Activated CD4-positive, alpha-beta memory T cell treated with anti-CD3 and anti-CD28 coated beads, Interleukin-2, amount 10 ng/mL, durations not matched to agents 7 days and 5 days (primary cell): ENCODE measurements around the gene ZBTB20. TPM values are rescaled to one million over a fixed set of nuclear protein-coding genes. Genes with fewer than 3 reads are reported as not detected.

ENCODE experiments used
- CTCF ChIA-PET: fragments of 350-600 bp; sonication (Branson Sonifier 250); formaldehyde crosslinking; loops from one replicate; lab custom pipeline; 2021; ENCODE audit warnings: antibody characterized with exemption, inconsistent platforms; lab: Charles Lee
- POLR2A ChIA-PET: fragments of 350-600 bp; sonication (Branson Sonifier 250); formaldehyde crosslinking; loops from one replicate; lab custom pipeline; 2021; ENCODE audit warnings: antibody characterized with exemption; lab: Charles Lee
- DNase-seq: peaks from one replicate; pipeline ENCODE4 v3.0.0-alpha.2; 2020
- H3K27ac Mint-ChIP-seq: one replicate; pipeline ENCODE4 v1.8.0; 2021; ENCODE audit warnings: mild to moderate bottlenecking, mixed read lengths
- H3K27me3 Mint-ChIP-seq: one replicate; pipeline ENCODE4 v1.8.0; 2021; ENCODE audit warnings: mixed read lengths
- H3K36me3 Mint-ChIP-seq: one replicate; pipeline ENCODE4 v1.8.0; 2021; ENCODE audit warnings: low read depth, mixed read lengths
- H3K4me1 Mint-ChIP-seq: one replicate; pipeline ENCODE4 v1.8.0; 2021; ENCODE audit warnings: mixed read lengths
- H3K4me3 Mint-ChIP-seq: one replicate; pipeline ENCODE4 v1.8.0; 2021; ENCODE audit warnings: mild to moderate bottlenecking, mixed read lengths
- H3K9me3 Mint-ChIP-seq: one replicate; pipeline ENCODE4 v1.8.0; 2021; ENCODE audit warnings: mixed read lengths
- total RNA-seq, 2 experiments: library from RNA; stranded (reverse); gene quantifications; one replicate each; pipeline ENCODE4 v1.2.3, GENCODE V29; 2021

The ZBTB20 gene
- total RNA-seq, 2 experiments from 2014 or later, result 6.3 to 8.6 TPM

- ChIA-PET CTCF (no interaction called here), POLR2A (no interaction called here)
- no peaks in the 10 kb centered on the region for H3K9me3 Mint-ChIP-seq
- H3K36me3 Mint-ChIP-seq, result no peaks in the 10 kb centered on the region
- no peak overlapping the region for H3K4me3 Mint-ChIP-seq
- H3K27me3 Mint-ChIP-seq, result no peaks in the 10 kb centered on the region
- H3K27ac Mint-ChIP-seq, result no peak overlapping the region
- DNase-seq, result no peak
- peaks cover 19% of the 10 kb centered on the region for H3K4me1 Mint-ChIP-seq
These were observed 425.2 kb downstream of the ZBTB20 start for GRCh38 chr3:114721864-114722263.

- CTCF ChIA-PET, result no interaction called here
- no peaks in the 10 kb centered on the region for H3K36me3 Mint-ChIP-seq
- no peaks in the 10 kb centered on the region for H3K27me3 Mint-ChIP-seq
- POLR2A ChIA-PET, result no interaction called here
- H3K9me3 Mint-ChIP-seq, result no peaks in the 10 kb centered on the region
- H3K4me1 Mint-ChIP-seq, result peaks cover 21% of the 10 kb centered on the region
- H3K27ac Mint-ChIP-seq, result no peak overlapping the region
- H3K4me3 Mint-ChIP-seq, result no peak overlapping the region
- no peak for DNase-seq
These were observed 425.9 kb downstream of the ZBTB20 start for GRCh38 chr3:114721209-114721608.

- H3K4me1 Mint-ChIP-seq, result peaks cover 21% of the 10 kb centered on the region
- H3K4me3 Mint-ChIP-seq, result no peak overlapping the region
- no peaks in the 10 kb centered on the region for H3K36me3 Mint-ChIP-seq
- ChIA-PET POLR2A (no interaction called here), CTCF (interaction anchor here (0.6 kb wide), 1 partner anchor 8 kb away, joined by 3 read pairs; no protein-coding TSS in a partner anchor)
- H3K27me3 Mint-ChIP-seq, result no peaks in the 10 kb centered on the region
- no peaks in the 10 kb centered on the region for H3K9me3 Mint-ChIP-seq
- DNase-seq, result no peak
- H3K27ac Mint-ChIP-seq, result no peak overlapping the region
These were observed 428.2 kb downstream of the ZBTB20 start for GRCh38 chr3:114718898-114719210.

- no peak for DNase-seq
- CTCF ChIA-PET, result interaction anchor here (0.6 kb wide), 1 partner anchor 7 kb away, joined by 3 read pairs; no protein-coding TSS in a partner anchor
- POLR2A ChIA-PET, result no interaction called here
- peaks cover 21% of the 10 kb centered on the region for H3K4me1 Mint-ChIP-seq
- no peak overlapping the region for H3K27ac Mint-ChIP-seq
- no peaks in the 10 kb centered on the region for H3K36me3 Mint-ChIP-seq
- no peak overlapping the region for H3K4me3 Mint-ChIP-seq
- H3K9me3 Mint-ChIP-seq, result no peaks in the 10 kb centered on the region
- H3K27me3 Mint-ChIP-seq, result no peaks in the 10 kb centered on the region
These were observed 428.8 kb downstream of the ZBTB20 start for GRCh38 chr3:114718071-114718897.

GRCh38 chr3:114716916-114717315 lies 430.2 kb downstream of the ZBTB20 start:
- Mint-ChIP-seq H3K4me3 (no peak overlapping the region), H3K36me3 (no peaks in the 10 kb centered on the region), H3K27ac (no peak overlapping the region), H3K27me3 (no peaks in the 10 kb centered on the region), H3K4me1 (peaks cover 14% of the 10 kb centered on the region), H3K9me3 (no peaks in the 10 kb centered on the region)
- no peak for DNase-seq
- CTCF ChIA-PET, result no interaction called here
- POLR2A ChIA-PET, result no interaction called here

GRCh38 chr3:114716126-114716525 lies 431.0 kb downstream of the ZBTB20 start:
- Mint-ChIP-seq H3K4me3 (no peak overlapping the region), H3K27ac (no peak overlapping the region), H3K36me3 (no peaks in the 10 kb centered on the region), H3K4me1 (peaks cover 6% of the 10 kb centered on the region), H3K27me3 (no peaks in the 10 kb centered on the region), H3K9me3 (no peaks in the 10 kb centered on the region)
- ChIA-PET CTCF (no interaction called here), POLR2A (no interaction called here)
- no peak for DNase-seq

GRCh38 chr3:114714957-114715460 lies 432.1 kb downstream of the ZBTB20 start:
- no peaks in the 10 kb centered on the region for H3K36me3 Mint-ChIP-seq
- no peak overlapping the region for H3K4me3 Mint-ChIP-seq
- ChIA-PET POLR2A (no interaction called here), CTCF (no interaction called here)
- no peaks in the 10 kb centered on the region for H3K27me3 Mint-ChIP-seq
- H3K27ac Mint-ChIP-seq, result no peak overlapping the region
- no peaks in the 10 kb centered on the region for H3K9me3 Mint-ChIP-seq
- no peak for DNase-seq
- peaks cover 1% of the 10 kb centered on the region for H3K4me1 Mint-ChIP-seq

- Mint-ChIP-seq H3K36me3 (no peaks in the 10 kb centered on the region), H3K4me1 (peaks cover 1% of the 10 kb centered on the region), H3K27ac (no peak overlapping the region), H3K4me3 (no peak overlapping the region), H3K27me3 (no peaks in the 10 kb centered on the region), H3K9me3 (no peaks in the 10 kb centered on the region)
- DNase-seq, result no peak
- ChIA-PET CTCF (no interaction called here), POLR2A (no interaction called here)
These were observed 432.9 kb downstream of the ZBTB20 start for GRCh38 chr3:114714237-114714636.

GRCh38 chr3:114712728-114713492 lies 434.2 kb downstream of the ZBTB20 start:
- Mint-ChIP-seq H3K36me3 (no peaks in the 10 kb centered on the region), H3K27me3 (no peaks in the 10 kb centered on the region), H3K4me1 (peaks cover 1% of the 10 kb centered on the region), H3K27ac (no peak overlapping the region), H3K9me3 (no peaks in the 10 kb centered on the region), H3K4me3 (no peak overlapping the region)
- POLR2A ChIA-PET, result no interaction called here
- CTCF ChIA-PET, result interaction anchor here (0.7 kb wide), 1 partner anchor 18 kb away, joined by 3 read pairs; no protein-coding TSS in a partner anchor
- DNase-seq, result no peak

- Mint-ChIP-seq H3K9me3 (no peaks in the 10 kb centered on the region), H3K27me3 (no peaks in the 10 kb centered on the region), H3K4me1 (peaks cover 5% of the 10 kb centered on the region), H3K36me3 (no peaks in the 10 kb centered on the region), H3K27ac (no peak overlapping the region), H3K4me3 (no peak overlapping the region)
- POLR2A ChIA-PET, result no interaction called here
- DNase-seq, result no peak
- CTCF ChIA-PET, result interaction anchor here (0.6 kb wide), 1 partner anchor 7 kb away, joined by 3 read pairs; no protein-coding TSS in a partner anchor
These were observed 435.7 kb downstream of the ZBTB20 start for GRCh38 chr3:114711321-114711886.

- Mint-ChIP-seq H3K27ac (no peak overlapping the region), H3K36me3 (no peaks in the 10 kb centered on the region)
- no peak for DNase-seq
These were observed 438.0 kb downstream of the ZBTB20 start for GRCh38 chr3:114709102-114709501.

GRCh38 chr3:114707252-114707860 lies 439.7 kb downstream of the ZBTB20 start:
- Mint-ChIP-seq H3K4me3 (no peak overlapping the region), H3K27me3 (no peaks in the 10 kb centered on the region), H3K4me1 (peaks cover 5% of the 10 kb centered on the region), H3K27ac (no peak overlapping the region), H3K36me3 (no peaks in the 10 kb centered on the region), H3K9me3 (no peaks in the 10 kb centered on the region)
- DNase-seq, result no peak
- ChIA-PET CTCF (no interaction called here), POLR2A (no interaction called here)

More at GRCh38 chr3:114709102-114709501, 438.0 kb downstream of the ZBTB20 start:
- Mint-ChIP-seq H3K27me3 (no peaks in the 10 kb centered on the region), H3K4me3 (no peak overlapping the region), H3K4me1 (peaks cover 5% of the 10 kb centered on the region), H3K9me3 (no peaks in the 10 kb centered on the region)
- ChIA-PET CTCF (no interaction called here), POLR2A (no interaction called here)
